Measurements from ENCODE around the gene CD63.
"Not testable (repeated sequence)": the region's sequence is repeated elsewhere in the genome, so short reads cannot be mapped to it uniquely, and the experiment has no call there.

CD63 gene, protein sequence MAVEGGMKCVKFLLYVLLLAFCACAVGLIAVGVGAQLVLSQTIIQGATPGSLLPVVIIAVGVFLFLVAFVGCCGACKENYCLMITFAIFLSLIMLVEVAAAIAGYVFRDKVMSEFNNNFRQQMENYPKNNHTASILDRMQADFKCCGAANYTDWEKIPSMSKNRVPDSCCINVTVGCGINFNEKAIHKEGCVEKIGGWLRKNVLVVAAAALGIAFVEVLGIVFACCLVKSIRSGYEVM

DNA sequence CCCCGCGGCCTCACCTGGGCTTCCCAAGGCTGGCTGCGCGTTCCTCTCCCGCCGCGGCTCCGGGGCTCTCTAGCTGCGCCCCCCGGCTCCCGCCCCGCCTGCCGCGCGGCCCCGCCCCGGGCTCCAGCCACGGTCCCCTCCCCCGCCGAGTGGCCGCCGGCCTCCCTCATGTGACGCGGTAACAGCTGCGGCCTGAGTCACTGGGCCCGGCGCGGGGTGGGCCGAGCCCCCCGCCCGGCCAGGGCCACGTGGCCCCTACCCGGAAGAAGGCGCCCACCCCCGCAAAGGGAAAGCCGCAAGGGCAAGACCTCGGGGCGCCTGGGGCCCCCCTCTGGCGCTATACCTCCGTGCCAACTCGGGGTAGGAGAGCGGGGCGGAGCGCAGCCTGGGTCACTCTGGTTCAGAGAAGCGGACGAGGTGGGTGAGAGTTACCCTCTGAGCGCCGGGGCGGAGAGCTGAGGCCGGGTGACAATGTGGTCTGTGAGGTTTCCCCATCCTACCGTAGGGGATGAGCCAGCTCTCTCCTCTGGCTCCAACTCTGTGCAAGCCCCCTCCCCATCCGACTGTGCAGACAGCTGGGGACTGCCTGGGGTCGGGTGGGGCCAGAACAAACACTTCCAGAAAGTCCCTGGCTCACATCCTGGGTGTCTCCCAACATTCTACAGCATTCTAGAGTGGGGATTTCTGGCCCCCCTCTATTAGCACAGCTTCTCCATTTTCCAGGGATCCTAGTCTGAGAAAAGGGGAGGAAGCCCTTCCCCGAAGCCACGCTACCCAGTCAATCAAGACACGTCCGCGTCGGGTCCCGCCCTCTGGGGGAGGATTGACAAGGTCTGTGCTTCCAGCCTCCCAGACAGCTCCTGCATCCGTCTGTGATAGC is at the start of gene CD63:
CD63 (minus strand) TSS at position 71 of the 880 bp plus-strand sequence. CDS start 668 bp downstream, outside the sequence.
- peak; percentile 75 for DNase-seq

DNA sequence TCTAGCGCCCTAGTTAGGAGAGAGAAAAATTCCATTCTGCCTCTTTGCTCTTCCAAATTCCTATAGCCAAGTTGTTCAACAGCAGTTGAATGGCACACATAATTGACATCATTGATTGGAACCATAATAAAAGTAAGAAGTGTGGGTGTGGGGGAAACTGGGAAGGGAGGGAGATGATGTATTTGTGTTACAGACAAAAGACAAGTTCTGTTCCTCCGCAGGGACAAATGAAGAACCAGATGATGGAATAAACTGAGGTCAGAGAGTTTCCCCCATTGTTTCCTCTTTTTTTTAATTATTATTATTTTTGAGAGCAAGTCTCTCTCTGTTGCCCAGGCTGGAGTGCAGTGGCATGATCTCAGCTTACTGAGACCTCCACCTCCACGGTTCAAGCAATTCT is 49.0 kb upstream of the CD63 start:
- DNase-seq, result no peak

DNA sequence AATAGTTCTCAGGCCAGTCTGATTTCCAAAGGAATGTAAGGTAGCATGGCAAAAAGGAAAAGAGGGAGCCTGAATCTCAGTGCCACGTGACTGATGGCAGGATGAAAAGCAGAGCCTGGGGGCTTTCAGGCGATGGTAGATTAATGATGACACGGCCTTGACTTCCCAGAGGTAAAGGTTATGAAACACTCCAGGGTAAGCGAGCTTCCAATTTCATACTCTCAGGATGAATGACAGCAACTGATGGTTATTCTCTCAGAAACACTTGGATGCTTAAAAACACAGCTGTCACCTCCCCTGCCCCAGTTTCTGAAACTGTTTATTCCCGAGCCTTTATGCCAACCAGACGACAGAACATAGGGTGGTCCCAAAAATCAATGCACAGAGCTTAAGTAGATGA is 42.9 kb upstream of the CD63 start:
- DNase-seq, result no peak

DNA sequence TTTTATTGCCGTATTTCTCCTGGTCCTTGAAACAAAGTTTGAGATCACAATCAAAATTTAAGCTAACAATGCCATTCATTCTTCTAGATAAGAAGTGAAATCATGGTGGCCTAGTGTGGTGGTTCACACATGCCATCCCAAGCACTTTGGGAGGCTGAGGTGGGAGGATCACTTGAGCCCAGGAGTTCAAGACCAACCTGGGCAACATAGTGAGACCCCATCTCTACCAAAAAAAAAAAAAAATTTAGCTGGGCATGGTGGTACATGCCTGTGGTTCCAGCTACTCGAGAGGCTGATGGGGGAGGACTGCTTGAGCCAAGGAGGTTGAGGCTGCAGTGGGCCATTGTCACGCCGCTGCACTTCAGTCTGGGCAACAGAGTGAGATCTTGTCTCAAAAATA is 38.3 kb upstream of the CD63 start:
- no peak for DNase-seq

DNA sequence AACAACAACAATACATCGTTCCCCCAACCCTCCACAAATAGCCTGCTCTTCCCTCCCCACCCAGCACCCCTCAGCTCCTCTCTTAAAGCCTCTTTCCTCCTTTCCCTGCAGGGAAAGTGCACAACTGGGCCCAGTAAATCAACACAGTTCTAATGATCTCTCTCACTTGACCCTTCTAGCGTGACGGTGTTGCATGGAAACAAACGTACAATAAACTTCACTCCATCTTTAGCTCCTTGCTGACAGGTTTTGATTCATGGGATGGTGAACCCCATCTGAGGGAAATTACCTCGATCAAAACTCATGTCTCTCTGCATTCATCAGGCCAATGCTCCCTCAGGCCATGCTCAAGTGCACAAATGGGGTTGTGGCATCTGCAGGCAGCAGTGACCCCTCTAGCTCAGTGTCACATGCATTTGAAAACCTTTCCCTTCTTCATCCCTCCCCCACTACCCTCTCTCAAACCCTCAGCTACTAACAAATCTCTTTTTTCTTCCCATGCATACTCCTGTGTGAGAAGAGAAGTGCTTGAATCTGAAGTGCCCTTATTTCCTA is 37.0 kb upstream of the CD63 start:
- DNase-seq, result no peak

DNA sequence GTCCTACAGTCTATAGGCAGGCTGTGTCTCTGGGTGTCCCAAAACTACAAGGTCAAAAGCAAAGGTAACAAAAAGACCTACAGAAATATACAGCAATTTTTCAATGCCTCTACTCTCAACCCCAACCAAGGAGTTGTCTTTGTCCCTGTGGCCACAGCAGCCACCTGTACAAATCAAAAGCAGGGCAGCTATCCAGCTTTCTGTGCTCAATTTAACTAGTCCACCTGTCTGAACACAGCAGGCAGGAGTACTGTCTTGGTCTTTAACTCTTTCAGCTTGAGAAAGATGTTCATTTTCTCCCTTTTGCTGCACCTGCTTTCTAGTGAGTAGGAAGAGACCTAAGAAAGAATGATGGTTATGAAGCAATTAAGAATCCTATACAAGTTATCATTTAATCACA is 33.8 kb upstream of the CD63 start:
- no peak for DNase-seq

DNA sequence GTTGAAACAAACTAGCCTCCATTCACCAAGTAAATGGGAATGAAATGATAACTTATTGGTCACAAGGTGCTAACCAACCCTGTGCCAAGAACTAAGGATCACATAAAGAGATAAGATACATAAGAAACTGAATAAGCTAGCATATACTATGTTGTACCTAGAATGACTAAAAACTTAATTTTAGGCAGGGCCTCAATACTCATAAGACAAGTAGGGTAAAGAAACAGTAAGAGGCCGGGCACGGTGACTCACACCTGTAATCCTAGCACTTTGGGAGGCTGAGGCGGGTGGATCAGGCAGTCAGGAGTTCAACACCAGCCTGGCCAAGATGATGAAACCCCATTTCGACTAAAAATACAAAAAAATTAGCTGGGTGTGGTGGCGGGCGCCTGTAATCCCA is 31.9 kb upstream of the CD63 start:
- DNase-seq, result no peak

DNA sequence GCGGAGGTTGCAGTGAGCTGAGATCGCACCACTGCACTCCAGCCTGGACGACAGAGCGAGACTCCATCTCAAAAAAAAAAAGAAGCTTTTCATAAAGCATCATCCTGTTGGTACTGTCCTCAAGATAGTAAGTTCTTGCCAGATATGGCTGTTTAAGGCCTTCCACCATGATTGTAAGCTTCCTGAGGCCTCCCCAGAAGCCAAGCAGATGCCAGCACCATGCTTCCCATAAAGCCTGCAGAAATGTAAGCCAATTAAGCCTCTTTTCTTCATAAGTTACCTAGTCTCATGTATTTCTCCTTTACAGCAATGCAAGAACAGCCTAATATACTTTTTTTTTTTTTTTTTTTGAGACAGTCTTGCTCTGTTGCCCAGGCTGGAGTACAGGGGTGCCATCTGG is 29.8 kb upstream of the CD63 start:
- not testable (repeated sequence) for DNase-seq

DNA sequence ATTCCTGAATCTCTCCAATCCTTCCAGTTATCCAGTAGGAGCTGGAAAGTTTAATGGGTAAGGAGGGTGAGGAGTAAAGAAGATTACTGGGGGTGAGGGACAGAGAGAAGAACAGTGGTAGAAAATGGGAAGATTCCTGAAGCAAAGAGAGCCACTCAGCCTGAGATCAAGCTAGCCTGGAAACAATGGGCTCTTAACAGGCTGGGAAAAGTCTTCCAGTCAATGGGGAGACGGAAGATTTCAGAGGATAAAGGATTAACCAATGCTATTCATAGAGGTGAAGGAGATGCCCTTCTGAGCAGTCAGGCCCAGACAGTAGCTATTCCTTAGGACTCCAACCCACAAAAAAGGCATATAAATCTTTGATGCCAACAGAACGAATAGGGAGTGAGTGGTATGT is 28.9 kb upstream of the CD63 start:
- DNase-seq, result no peak

DNA sequence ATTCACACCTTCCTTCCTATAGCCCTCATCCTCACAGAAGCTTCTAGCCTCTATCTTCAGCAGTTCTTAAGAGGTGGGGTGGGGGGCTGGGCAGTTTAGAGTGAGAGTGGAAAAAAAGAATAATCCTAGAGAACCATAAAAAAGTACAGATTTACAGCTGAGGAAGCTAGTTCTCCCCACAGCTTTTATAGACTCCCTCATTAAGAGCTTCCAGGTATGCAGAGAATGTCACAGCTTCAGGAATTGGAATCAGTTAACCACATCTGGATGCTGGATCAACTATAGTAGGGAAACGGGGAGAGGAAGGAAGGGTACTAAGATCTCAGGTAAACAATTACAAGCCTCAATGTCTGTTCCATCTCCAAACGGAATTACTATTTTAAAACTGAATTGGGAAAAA is 26.4 kb upstream of the CD63 start:
- DNase-seq, result no peak

DNA sequence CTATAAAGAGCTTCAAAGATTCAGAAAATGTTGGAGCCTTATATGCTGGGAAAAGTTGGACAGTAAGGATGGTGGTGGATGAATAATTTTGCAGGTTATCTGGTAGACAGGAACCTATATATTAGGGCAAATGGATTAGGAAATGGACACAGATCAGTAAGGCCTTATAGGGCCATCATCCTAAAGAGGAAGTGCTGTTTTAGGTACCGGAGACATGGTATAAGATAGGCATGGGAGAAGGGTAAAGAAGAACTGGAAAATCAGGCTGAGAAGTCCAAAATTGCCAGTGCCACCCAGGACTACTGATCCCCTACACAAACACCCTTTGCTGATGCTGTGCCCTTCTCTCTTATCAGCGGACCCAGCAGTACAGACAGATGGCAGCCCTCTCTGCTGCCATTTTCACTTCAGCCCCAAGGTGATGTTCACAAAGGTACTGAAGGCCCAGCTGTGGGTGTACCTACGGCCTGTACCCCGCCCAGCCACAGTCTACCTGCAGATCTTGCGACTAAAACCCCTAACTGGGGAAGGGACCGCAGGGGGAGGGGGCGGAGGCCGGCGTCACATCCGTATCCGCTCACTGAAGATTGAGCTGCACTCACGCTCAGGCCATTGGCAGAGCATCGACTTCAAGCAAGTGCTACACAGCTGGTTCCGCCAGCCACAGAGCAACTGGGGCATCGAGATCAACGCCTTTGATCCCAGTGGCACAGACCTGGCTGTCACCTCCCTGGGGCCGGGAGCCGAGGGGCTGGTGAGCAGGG is 19.6 kb upstream of the CD63 start:
- no peak for DNase-seq

DNA sequence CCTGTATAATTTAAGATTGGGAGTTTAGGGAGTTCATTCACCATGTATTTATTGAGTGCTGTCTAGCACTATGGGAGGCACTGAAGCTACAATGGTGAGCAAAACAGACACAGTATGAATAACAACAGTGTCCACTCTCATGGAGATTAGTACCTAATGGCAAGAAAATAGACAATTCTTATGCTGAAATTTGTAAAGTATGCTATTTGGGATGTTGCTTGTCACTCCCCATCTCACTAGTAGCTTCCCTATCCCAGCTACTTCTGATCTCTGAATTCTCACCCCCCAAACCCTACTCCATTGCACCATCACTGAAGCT is 18.1 kb upstream of the CD63 start:
- DNase-seq, result no peak

DNA sequence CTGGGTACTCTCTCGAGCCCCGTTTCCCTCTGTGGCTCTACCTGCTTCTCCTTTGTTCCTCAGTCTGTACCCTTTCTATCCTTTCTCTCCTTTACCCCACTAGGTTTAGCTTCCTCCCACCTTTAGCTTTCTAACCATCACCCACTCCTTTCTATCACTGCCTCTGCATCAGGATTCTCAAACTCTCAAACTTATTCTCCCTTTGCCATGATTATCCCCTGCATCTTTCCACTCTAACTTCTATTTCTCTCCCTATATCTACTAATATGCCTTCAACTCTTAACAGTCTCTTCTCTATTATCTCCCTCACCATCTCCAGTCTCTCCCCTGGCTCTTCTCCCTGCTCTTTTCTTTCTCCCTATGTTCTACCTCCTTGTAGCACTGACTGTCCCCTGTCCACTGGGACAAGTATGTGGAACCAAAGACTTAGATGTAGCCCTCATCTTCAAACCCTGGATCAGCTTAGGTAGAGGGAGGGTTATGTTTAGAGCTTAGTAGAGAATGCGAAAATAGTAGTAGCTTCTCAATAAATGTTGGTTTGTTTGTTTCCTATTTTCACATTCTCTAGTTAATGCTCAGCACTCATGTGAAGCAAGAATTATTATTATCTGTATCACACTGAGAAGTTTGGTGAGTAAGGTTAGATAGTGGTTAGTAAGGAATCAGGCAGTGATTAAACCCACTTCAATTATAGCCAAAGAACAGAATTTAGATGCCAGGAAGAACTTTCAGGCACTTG is 17.5 kb upstream of the CD63 start:
- no peak for DNase-seq

DNA sequence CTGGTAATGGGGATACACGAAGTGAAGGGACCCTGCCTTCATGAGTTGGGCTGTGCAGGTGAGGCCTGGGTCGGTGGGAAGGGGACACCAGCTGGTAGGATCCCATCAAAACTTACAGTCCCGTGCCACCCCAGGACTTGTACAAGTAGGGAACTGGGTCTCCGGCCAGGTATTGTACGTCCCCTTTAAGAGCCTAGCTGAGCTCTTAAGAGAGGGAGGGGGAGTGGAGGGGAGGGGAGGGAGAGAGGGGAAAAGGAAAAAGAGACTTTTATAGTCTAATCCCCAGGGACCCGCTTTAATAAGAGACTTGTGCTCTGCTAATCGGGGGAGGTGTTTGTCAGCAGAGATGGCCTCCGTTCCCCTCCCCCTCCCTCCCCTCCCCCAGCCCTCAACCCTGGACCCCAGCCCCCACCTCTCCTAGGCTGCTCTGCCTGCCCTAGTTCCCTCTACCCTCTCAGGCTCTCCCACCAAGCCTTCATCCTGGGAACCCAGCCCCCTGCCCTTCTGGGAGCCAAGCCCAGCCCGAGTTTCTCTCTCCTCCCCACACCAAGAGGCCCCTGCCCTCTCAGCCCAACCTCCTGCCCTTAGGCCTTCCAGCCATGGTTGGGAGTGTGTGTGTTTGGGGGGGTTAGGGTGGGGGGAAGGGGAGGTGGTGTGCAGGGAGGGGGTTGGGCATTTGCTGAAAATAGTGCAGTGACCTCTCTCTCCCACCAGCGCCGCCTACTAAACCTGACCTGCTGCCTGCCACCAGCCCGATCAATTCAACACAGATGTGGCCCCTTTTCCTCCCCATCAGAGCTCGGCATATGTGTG is 16.8 kb upstream of the CD63 start:
- no peak for DNase-seq

DNA sequence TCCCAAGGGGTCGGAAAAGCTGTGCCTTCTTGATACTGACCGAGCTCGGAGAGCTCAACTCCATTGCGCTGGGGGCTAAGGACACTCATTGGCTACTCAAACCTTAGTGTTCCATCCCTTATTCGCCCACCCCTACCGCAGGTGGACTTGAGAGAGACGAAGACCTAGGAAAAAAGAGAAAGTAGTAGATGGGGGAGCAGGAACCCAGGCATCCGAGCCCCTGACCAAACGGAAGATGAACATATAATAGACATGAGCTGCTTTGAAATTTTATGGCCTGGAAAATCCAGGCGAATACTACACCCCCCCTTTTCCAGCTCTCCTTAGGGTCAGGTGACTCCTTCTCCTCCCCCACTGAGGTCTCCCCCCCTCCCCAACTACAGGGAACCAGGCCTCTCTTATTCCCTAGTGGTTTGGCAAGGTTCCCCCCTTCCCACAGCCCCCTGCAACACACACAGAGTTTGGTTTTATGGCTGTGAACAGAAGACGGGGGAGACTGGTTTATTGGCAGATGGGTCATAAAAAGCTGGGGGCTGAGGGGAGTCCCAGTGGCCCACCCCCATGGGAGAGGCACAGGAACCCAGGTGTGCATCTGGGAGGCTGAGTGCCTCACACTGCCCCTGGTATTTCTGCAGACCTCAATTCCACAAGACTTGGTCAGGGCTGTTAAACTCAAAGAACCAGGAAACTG is 15.7 kb upstream of the CD63 start:
- DNase-seq, result no peak

DNA sequence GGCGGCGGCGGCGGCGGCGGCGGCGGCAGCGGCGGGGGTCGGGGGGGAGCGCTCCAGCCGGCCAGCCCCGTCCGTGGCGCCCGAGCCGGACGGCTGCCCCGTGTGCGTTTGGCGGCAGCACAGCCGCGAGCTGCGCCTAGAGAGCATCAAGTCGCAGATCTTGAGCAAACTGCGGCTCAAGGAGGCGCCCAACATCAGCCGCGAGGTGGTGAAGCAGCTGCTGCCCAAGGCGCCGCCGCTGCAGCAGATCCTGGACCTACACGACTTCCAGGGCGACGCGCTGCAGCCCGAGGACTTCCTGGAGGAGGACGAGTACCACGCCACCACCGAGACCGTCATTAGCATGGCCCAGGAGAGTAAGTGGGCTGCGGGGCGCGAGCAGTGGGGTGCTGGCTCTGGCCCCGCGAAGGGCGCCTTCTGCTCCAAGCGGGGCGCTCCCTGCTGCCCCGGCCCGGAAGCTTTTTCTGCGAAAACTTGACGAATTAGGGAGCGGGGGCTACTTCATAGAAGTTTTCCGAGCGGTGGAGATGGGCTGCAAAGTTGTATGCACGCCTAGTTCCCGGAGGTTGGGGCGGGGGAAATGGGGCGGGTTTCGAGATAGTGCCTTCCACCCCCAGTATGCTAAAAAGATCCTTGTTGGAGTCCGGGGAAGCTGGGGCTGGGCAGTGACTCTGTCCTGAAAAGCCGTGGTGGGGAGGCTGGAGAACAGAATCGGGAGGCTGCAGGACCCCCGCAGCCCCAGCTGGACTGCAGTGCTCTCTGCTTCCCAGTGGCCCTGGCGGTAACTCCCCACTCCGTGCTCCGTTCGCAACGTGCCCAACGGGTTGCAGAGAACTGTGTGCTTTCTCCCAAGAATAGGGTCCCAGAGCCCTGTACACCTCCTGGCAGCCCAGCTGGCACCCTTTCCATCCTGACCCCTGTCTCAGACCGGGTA is 14.9 kb upstream of the CD63 start:
- DNase-seq, result peak; percentile 36 to 37

DNA sequence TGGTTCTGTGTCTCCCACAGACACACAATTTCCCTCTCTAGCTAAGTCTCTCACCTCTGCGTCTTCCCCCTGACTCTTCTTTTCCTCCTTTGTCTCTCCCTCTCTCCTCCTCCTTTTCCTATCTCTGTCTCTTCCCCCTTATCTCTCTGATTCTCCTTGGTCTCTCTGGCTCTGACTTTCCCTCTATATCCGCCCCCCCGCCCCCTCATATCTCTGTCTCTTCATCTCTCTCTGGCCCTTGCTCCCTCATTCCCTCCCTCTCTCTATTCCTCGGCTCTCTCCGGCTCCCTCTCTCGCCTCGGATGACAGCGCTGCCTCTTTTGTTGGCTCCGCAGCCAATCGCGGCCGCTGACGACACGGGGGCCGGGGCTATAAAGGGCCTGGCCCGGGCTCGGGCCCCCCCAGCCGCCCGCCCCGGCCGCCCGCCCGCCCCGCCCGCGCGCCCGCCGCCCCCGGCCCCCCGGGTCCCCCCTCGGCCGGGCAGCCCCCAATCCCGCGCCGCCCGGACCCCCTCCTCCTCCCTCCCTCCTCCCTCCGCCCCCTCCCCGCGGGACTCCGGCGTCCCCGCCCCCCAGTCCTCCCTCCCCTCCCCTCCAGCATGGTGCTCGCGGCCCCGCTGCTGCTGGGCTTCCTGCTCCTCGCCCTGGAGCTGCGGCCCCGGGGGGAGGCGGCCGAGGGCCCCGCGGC is 14.1 kb upstream of the CD63 start, which contains the start of gene GDF11:
GDF11 (plus strand) TSS at position 404 of the 687 bp plus-strand sequence; CDS start at position 599, 195 bp downstream.
- peak; percentile 64 to 74 for DNase-seq

DNA sequence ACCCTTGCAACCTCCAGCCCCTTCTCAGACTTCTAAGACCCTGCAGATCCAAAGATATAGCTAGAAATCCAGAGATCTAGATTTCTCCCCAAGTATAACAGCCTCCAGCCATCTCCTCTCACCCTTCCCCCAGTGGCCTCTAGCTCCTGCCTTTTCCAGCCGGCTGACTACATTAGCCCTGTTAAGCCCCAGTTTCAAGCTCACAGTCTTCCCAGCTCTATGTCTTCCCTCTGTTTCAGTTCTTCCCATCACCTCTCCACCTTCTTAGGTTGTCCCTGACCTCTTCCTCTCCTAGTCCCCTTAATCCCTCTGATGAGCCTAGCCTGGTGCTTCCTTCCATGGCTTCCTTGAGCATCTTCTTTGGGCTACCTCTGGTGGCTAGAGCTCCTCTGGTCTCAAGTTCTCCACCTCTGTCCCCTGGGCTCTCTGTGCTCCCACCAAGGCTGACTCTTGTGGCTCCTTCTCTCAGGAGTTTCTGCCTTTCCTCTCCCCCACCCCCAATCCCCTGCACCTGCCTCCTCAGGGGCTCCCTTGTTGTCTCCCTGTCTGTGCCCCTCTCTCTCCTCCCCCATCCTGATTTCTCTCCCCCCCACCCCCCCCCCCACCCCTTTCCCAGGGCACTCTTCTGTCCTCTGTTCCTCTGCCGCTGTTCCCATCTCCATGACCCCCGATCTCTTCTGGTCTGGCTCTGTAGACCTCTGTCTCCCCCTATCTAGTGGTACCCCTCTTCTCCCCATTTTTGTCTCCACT is 13.3 kb upstream of the CD63 start:
- no peak for DNase-seq

DNA sequence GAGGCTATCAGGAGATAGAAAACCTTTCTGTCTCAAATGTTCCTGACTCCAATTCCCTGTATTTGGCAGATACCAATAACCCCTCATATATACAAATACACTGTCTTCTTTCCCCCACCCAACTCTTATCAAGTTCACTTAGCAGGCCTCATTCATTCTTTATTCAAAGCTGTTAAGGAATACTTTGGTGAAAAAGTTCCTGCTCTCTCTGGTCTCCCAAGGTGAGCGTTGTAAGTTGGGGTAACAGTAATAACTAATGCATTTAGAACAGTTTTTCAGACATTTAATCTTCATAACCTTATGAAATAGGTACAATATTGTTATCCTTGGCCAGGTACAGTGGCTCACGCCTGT is 10.2 kb upstream of the CD63 start:
- DNase-seq, result no peak
